ENCODE data around the gene BHLHE40.

Gene BHLHE40

DNA sequence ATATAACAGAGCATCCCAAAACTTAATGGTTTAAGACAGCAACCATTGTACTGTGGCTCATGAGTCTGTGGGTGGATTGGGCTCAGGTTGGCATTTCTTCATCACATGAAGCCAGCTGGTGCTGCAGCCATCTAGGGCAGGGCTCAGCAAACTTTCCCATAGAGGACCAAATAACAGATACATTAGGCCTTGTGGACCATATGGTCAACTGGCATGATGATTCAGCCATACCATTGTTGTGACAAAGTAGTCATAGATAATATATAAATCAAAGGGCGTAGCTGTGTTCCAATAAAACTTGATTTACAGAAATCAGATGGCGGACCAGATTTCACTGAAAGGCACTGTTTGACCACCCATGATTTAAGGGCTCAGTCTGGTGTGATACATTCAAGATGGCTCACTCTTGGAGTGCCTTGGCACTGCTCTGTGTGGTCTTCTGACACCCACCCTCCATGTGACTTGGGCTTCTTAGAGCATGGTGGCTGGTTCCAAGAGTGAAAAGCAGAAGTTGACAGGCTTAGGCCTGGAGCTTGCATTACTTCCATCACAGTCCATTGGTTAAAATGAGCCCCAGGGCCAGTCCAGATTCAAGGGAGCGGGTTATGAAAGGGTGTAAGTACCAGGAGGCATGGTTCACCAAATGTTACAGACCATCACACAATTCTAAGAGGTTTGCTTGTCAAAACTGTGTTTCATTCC, 40.8 kb upstream of the BHLHE40 start:
- peak; percentile 11 for DNase-seq
- in situ Hi-C loops (cut with HindIII; ENCODE audit: low pct_ligation_motif_present, low sequenced_read_pairs), result no loop called here
- TF ChIP-seq, protein P1, sequence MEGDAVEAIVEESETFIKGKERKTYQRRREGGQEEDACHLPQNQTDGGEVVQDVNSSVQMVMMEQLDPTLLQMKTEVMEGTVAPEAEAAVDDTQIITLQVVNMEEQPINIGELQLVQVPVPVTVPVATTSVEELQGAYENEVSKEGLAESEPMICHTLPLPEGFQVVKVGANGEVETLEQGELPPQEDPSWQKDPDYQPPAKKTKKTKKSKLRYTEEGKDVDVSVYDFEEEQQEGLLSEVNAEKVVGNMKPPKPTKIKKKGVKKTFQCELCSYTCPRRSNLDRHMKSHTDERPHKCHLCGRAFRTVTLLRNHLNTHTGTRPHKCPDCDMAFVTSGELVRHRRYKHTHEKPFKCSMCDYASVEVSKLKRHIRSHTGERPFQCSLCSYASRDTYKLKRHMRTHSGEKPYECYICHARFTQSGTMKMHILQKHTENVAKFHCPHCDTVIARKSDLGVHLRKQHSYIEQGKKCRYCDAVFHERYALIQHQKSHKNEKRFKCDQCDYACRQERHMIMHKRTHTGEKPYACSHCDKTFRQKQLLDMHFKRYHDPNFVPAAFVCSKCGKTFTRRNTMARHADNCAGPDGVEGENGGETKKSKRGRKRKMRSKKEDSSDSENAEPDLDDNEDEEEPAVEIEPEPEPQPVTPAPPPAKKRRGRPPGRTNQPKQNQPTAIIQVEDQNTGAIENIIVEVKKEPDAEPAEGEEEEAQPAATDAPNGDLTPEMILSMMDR (IDR thresholded peaks at IDR 0.05; ENCODE audit: low read depth, low read length, missing control alignments), result no peak
- no peaks in the 10 kb centered on the region for H3K27me3 ChIP-seq (replicated peaks)
- no peaks in the 10 kb centered on the region for H3K36me3 ChIP-seq (replicated peaks)
- no peak overlapping the region for H3K27ac ChIP-seq
- no peak overlapping the region for H3K4me3 ChIP-seq (ENCODE audit: low read depth, low read length)

DNA sequence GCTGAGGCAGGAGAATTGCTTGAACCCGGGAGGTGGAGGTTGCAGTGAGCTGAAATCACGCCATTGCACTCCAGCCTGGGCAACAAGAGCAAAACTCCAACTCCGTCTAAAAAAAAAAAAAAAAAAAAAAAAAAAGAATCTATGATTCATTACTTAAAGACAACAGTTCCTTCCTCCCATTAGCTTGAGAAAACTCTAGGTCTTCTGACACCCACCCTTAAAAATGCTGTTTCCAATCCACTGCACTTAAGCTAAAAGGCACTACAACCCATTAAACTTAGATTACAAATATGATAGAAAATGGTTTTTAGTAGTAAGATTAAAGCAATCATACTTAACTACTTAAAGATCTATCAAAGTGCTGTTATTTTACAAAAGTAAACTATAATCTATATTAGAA, 40.0 kb upstream of the BHLHE40 start:
- DNase-seq, result no peak
- Histone ChIP-seq H3K27me3 (replicated peaks) (no peaks in the 10 kb centered on the region), H3K36me3 (replicated peaks) (no peaks in the 10 kb centered on the region), H3K4me3 (ENCODE audit: low read depth, low read length) (no peak overlapping the region), H3K27ac (no peak overlapping the region)
- in situ Hi-C loops (cut with HindIII; ENCODE audit: low pct_ligation_motif_present, low sequenced_read_pairs), result no loop called here
- TF ChIP-seq, protein P1 (IDR thresholded peaks at IDR 0.05; ENCODE audit: low read depth, low read length, missing control alignments), result no peak

DNA sequence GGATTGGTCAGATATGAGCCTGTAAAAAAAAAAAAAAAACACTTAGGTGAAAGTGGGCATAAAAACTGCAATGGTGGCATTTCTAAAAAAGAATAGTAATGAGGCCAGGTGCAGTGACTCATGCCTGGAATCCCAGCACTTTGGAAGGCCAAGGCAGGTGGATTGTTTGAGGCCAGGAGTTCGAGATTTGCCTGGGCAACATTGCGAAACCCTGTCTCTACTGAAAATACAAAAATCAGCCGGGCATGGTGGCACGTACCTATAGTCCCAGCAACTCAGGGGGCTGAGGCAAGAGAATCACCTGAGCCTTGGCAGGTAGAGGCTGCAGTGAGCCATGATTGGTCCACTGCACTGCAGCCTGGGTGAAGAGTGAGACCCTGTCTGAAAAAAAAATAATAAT, 38.3 kb upstream of the BHLHE40 start:
- in situ Hi-C loops (cut with HindIII; ENCODE audit: low pct_ligation_motif_present, low sequenced_read_pairs), result no loop called here
- TF ChIP-seq, protein P1 (IDR thresholded peaks at IDR 0.05; ENCODE audit: low read depth, low read length, missing control alignments), result no peak

DNA sequence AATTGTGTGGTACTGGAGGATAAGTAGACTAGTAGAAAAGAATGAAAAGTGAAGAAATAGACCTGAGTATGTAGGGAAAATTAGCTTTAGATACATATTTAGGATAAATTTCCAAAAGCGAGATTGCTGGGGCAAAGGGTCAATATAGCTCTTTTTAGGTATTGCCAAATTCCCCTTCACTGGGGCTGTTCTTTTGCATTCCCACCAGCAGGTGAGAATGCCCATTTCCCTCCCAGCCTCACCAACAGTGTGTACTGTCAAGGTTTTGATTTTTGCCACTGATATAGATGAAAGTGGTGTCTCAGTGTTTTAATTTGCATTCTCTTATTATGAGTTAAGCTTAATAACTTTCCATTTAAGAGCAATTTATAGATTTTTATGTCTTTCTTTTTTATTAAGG, 35.7 kb upstream of the BHLHE40 start:
- TF ChIP-seq, protein P1 (IDR thresholded peaks at IDR 0.05; ENCODE audit: low read depth, low read length, missing control alignments), result peak; percentile 50
- Histone ChIP-seq H3K4me3 (ENCODE audit: low read depth, low read length) (no peak overlapping the region), H3K27me3 (replicated peaks) (no peaks in the 10 kb centered on the region), H3K36me3 (replicated peaks) (no peaks in the 10 kb centered on the region), H3K27ac (no peak overlapping the region)
- DNase-seq, result no peak
- in situ Hi-C loops (cut with HindIII; ENCODE audit: low pct_ligation_motif_present, low sequenced_read_pairs), result no loop called here

More for the DNA sequence above, 38.3 kb upstream of the BHLHE40 start:
- Histone ChIP-seq H3K27ac (no peak overlapping the region), H3K4me3 (ENCODE audit: low read depth, low read length) (no peak overlapping the region), H3K36me3 (replicated peaks) (no peaks in the 10 kb centered on the region), H3K27me3 (replicated peaks) (no peaks in the 10 kb centered on the region)
- DNase-seq, result no peak

DNA sequence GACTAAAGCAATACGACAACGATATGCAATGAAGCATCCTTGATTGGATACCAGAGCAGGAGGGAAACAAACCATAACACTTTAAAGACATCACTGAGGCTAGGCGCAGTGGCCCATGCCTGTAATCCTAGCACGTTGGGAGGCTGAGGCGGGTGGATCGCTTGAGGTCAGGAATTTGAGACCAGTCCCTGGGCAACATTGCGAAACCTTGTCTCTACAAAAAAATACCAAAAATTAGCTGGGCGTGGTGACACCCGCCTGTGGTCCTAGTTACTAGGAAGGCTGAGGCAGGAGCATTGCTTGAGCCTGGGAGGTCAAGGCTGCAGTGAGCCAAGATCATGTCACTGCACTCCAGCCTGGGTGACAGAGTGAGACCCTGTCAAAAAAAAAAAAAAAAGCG, 33.9 kb upstream of the BHLHE40 start:
- no peak for DNase-seq
- H3K27me3 ChIP-seq (replicated peaks), result no peaks in the 10 kb centered on the region
- TF ChIP-seq, protein P1 (IDR thresholded peaks at IDR 0.05; ENCODE audit: low read depth, low read length, missing control alignments), result no peak
- no peaks in the 10 kb centered on the region for H3K36me3 ChIP-seq (replicated peaks)
- no peak overlapping the region for H3K4me3 ChIP-seq (ENCODE audit: low read depth, low read length)
- in situ Hi-C loops (cut with HindIII; ENCODE audit: low pct_ligation_motif_present, low sequenced_read_pairs), result no loop called here
- no peak overlapping the region for H3K27ac ChIP-seq

DNA sequence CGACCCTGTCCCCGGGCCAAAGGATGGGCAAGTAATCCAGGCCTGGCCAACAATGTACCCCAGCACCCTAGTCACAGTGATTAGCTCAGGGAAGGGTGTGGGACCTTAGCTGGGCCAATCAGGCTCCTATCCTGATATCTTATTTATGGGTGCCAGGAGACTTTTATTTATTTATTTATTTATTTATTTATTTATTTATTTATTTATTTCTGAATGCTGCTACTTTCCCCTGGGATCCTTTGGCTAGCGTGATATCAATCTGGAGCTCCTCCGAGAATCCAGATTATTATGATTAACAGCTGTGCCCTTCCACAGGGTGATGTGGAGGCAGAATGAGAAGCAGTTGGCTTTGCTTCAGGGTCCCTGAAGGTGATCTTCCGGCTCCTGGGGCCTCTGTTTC, 32.2 kb upstream of the BHLHE40 start:
- TF ChIP-seq, protein P1 (IDR thresholded peaks at IDR 0.05; ENCODE audit: low read depth, low read length, missing control alignments), result no peak
- Histone ChIP-seq H3K27ac (no peak overlapping the region), H3K27me3 (replicated peaks) (no peaks in the 10 kb centered on the region), H3K36me3 (replicated peaks) (no peaks in the 10 kb centered on the region), H3K4me3 (ENCODE audit: low read depth, low read length) (no peak overlapping the region)
- in situ Hi-C loops (cut with HindIII; ENCODE audit: low pct_ligation_motif_present, low sequenced_read_pairs), result no loop called here
- DNase-seq, result no peak
